Mucosa of gallbladder (tissue), 1 donor: Measurements from ENCODE around the gene NKD2. TPM values are rescaled to one million over a fixed set of nuclear protein-coding genes. Genes with fewer than 3 reads are reported as not detected.
"Not testable (repeated sequence)": the region's sequence is repeated elsewhere in the genome, so short reads cannot be mapped to it uniquely, and the experiment has no call there.

Experiments used
- DNase-seq: peaks from one replicate; pipeline ENCODE4 v3.0.0-alpha.2; 2020; ENCODE audit warnings: low spot score
- total RNA-seq: library from RNA; stranded (reverse); gene quantifications from one replicate; pipeline ENCODE4 v1.2.1, GENCODE V29; 2021
- donor health status: DM: no; HTN: no; CAD: no.

NKD2 gene
- total RNA-seq, 1 donor from 2014 or later = 7.6 TPM

GRCh38 chr5:1013238-1013947 lies 4.8 kb downstream of the NKD2 start:
- DNase-seq = no peak

GRCh38 chr5:1013948-1014301 lies 5.3 kb downstream of the NKD2 start:
- DNase-seq = no peak

- DNase-seq = no peak
These were observed 5.7 kb downstream of the NKD2 start for GRCh38 chr5:1014346-1014745.

GRCh38 chr5:1014781-1015221 lies 6.2 kb downstream of the NKD2 start:
- DNase-seq = no peak

- no peak for DNase-seq
These were observed 6.9 kb downstream of the NKD2 start for GRCh38 chr5:1015507-1015906.

GRCh38 chr5:1016036-1016435 lies 7.4 kb downstream of the NKD2 start:
- no peak for DNase-seq

GRCh38 chr5:1016476-1016875 lies 7.9 kb downstream of the NKD2 start:
- no peak for DNase-seq

- DNase-seq = no peak
These were observed 8.5 kb downstream of the NKD2 start for GRCh38 chr5:1017056-1017455.

GRCh38 chr5:1017691-1018455 lies 9.3 kb downstream of the NKD2 start:
- DNase-seq = no peak

GRCh38 chr5:1018596-1018995 lies 10.0 kb downstream of the NKD2 start:
- DNase-seq = no peak

GRCh38 chr5:1019001-1019905 lies 10.7 kb downstream of the NKD2 start:
- DNase-seq = no peak

- no peak for DNase-seq
These were observed 11.9 kb downstream of the NKD2 start for GRCh38 chr5:1020452-1020961.

- DNase-seq = no peak
These were observed 12.8 kb downstream of the NKD2 start for GRCh38 chr5:1021136-1021968.

GRCh38 chr5:1021969-1022336 lies 13.4 kb downstream of the NKD2 start:
- DNase-seq = not testable (repeated sequence)

- no peak for DNase-seq
These were observed 18.4 kb downstream of the NKD2 start for GRCh38 chr5:1026700-1027621.

- DNase-seq = no peak
These were observed 19.2 kb downstream of the NKD2 start for GRCh38 chr5:1027631-1028441.

GRCh38 chr5:1028481-1029281 lies 20.1 kb downstream of the NKD2 start:
- DNase-seq = no peak

- no peak for DNase-seq
These were observed 20.8 kb downstream of the NKD2 start for GRCh38 chr5:1029282-1029944.
